ENCODE results near the gene PAX5. TPM values are rescaled to one million over a fixed set of nuclear protein-coding genes. Genes with fewer than 3 reads are reported as not detected.

PAX5 gene
- total RNA-seq, 1 experiment from 2014 or later: 0.39 TPM

GRCh38 chr9:36897019-36897418, 137.0 kb downstream of the PAX5 start:
- Histone ChIP-seq H3K56ac (ENCODE audit: insufficient read length, low read depth, low read length) (no peak overlapping the region), H3T11ph (ENCODE audit: low read length) (no peak overlapping the region), H3K79me2 (ENCODE audit: insufficient read depth, low read length) (no peaks in the 10 kb centered on the region), H3K79me1 (ENCODE audit: insufficient read depth, low read depth, low read length, poor library complexity, severe bottlenecking) (no peaks in the 10 kb centered on the region), H2BK20ac (ENCODE audit: low read depth, low read length, poor library complexity, severe bottlenecking) (no peak overlapping the region), H2BK12ac (ENCODE audit: insufficient read length, low read depth, low read length) (no peak overlapping the region), H3K18ac (ENCODE audit: insufficient read length, low read depth, low read length) (no peak overlapping the region), H2BK15ac (ENCODE audit: low read depth, low read length) (no peak overlapping the region), H3K4me1 (ENCODE audit: insufficient read depth, low read length) (no peaks in the 10 kb centered on the region), H3K27me3 (ENCODE audit: insufficient read depth, low read length) (no peaks in the 10 kb centered on the region; the same call in 1 of the 2 replicates), H2AFZ (ENCODE audit: low read length) (no peak overlapping the region), H3K9ac (ENCODE audit: extremely low read depth, insufficient read length, low read length) (no peak overlapping the region), H3K4ac (ENCODE audit: low read depth, low read length) (no peak overlapping the region), H3K27ac (ENCODE audit: insufficient read length, low read depth, low read length) (no peak overlapping the region), H3K23ac (ENCODE audit: insufficient read length, low read depth, low read length) (no peak overlapping the region), H3K9me3 (ENCODE audit: control insufficient read depth, low read depth, low read length) (no peaks in the 10 kb centered on the region), H2AK5ac (ENCODE audit: insufficient read length, low read length) (no peak overlapping the region), H2BK120ac (ENCODE audit: low read depth, low read length, poor library complexity, severe bottlenecking) (no peak overlapping the region), H3K23me2 (ENCODE audit: insufficient read length, low read depth, low read length, poor library complexity, severe bottlenecking) (no peaks in the 10 kb centered on the region), H2BK5ac (ENCODE audit: insufficient read length, low read length) (no peak overlapping the region), H3K4me2 (ENCODE audit: insufficient read depth, insufficient read length, low read length) (no peak overlapping the region), H4K91ac (ENCODE audit: insufficient read length, low read depth, low read length) (no peak overlapping the region), H4K8ac (replicated peaks; ENCODE audit: insufficient read length, low read depth, low read length) (no peak overlapping the region), H4K20me1 (ENCODE audit: control insufficient read depth, insufficient read depth, insufficient read length) (no peaks in the 10 kb centered on the region), H3K14ac (ENCODE audit: insufficient read depth, low read length) (no peak overlapping the region), H4K5ac (ENCODE audit: insufficient read length, low read depth, low read length) (no peak overlapping the region)
- no CpG with 5 or more reads among the region's 10 CpGs for WGBS (ENCODE audit: extremely low coverage, insufficient read length, low lambda C conversion rate)
- Mint-ChIP-seq H3K36me3 (ENCODE audit: insufficient read depth in 1 of 3, low read depth in 3 of 3) (no peaks in the 10 kb centered on the region), H3K27me3 (ENCODE audit: low read depth) (peaks cover 6% of the 10 kb centered on the region), H3K4me1 (peaks cover 11 to 33% of the 10 kb centered on the region in 2 experiments), H3K4me3 (no peak overlapping the region), H3K9me3 (no peaks in the 10 kb centered on the region; a peak in 1 of 5 replicates), H3K27ac (no peak overlapping the region; a peak in 1 of 7 replicates)
- TF ChIP-seq, protein P1, sequence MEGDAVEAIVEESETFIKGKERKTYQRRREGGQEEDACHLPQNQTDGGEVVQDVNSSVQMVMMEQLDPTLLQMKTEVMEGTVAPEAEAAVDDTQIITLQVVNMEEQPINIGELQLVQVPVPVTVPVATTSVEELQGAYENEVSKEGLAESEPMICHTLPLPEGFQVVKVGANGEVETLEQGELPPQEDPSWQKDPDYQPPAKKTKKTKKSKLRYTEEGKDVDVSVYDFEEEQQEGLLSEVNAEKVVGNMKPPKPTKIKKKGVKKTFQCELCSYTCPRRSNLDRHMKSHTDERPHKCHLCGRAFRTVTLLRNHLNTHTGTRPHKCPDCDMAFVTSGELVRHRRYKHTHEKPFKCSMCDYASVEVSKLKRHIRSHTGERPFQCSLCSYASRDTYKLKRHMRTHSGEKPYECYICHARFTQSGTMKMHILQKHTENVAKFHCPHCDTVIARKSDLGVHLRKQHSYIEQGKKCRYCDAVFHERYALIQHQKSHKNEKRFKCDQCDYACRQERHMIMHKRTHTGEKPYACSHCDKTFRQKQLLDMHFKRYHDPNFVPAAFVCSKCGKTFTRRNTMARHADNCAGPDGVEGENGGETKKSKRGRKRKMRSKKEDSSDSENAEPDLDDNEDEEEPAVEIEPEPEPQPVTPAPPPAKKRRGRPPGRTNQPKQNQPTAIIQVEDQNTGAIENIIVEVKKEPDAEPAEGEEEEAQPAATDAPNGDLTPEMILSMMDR (conservative IDR thresholded peaks at IDR 0.05): no peak
- DNase-seq: peak; percentile 27
